T follicular helper cell (primary cell): ENCODE measurements around the gene TRPV4.
A peak's percentile ranks its signal among the peaks of the same experiment; 100 is the strongest.

Experiments
- DNase-seq: peaks from one replicate; pipeline ENCODE4 v3.0.0-alpha.2; 2020; ENCODE audit warnings: low read depth

Gene TRPV4

DNA sequence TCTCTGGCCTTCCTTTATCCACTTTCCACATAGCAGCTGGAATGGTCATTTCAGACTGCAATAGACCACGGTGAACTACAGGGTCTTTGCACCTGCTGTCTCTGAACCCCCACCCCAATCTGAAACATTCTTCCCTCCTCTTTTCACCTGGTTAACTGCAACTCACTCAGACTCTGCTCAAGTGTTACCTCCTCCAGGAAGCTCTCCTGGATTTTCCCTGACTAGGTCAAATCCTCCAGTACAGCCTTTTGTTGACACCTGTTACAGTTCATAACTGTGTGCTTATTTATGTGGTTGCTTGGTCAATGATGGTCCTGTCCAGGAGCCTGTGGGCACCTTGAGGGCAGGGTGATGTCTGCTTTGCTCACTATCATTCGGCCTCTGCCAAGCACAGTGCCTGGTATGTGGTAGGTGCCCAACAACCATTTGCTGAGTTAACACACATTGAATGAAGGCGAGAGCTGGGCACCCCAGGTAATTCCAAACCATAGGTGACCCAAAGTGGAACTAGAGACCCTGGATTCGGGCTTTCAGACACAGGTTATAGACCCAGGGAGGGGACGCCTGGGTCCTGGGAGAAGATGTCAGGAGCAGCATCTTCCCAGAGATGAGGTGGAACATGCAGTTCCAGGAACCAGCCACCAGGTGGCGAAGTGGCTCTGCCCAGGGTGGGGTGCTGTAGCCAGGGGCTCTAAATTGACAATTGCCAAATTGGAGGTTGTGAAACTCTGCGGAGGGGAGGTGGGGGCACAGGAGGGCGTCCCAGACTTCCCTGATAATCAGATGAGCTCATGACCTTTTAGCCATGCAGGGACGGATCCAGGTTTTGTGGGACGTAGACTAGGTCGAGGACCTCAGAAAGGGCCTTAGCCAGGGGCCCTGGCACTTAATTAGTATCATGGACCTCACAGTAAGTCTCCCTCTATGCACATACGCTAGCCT is 28.1 kb downstream of the TRPV4 start:
- peak; percentile 58 for DNase-seq

GRCh38 chr12:109803678-109804077 is 29.5 kb downstream of the TRPV4 start:
- DNase-seq: no peak

DNA sequence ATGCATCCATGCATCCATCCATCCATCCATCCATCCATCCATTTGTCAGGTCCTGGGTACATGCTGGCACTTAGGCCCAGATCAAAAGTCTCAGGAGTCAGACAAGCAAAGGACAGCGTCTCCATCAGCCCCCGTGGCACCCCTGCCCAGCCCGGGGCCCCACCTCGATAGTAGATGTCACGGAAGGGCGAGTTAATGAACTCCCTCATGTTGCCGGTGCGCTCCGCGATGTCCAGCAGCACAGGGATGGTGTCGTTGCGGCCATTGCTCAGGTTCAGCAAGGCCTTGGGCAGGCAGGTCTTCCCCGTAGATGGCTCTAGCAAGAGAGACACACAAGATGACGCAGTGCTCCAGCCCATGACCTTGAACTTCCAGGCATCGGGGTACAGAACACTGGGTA is 30.4 kb downstream of the TRPV4 start:
- DNase-seq: no peak

DNA sequence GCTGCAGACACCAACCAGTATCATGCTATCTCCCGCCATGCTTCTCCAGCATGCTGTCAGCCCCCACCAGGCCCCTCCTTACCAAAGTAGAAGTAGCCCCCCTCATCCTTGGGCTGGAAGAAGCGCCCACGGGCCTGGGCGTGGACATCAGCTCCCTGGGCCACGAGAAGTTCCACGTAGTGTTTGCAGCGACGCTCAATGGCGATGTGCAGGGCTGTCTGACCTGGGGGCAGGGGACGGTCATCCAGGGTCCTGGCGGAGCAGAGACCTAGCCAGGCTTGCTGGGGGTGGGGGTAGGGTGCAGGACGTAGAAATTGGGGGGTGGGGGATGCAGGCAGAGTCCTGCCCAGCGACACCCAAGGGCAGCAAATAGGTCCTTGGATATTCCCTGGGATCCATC is 32.7 kb downstream of the TRPV4 start:
- no peak for DNase-seq

DNA sequence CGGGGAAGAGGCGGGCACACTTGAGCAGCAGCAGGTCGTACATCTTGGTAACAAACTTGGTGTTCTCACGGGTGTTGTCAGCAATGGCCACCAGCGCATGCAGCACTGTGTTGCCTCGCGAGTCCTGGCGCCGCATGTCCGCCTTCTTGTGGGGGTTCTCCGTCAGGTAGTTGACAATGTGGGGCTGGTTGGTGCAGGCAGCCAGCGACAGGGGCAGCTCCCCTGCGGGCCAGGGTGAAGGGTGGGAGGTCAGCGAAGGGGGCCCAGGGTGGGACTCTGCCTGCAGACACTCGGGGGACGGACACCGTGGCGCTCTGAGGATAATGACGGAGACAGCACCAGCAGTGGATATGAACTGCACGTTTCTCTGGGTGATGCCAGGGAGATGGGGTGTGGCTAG is 34.5 kb downstream of the TRPV4 start:
- no peak for DNase-seq

DNA sequence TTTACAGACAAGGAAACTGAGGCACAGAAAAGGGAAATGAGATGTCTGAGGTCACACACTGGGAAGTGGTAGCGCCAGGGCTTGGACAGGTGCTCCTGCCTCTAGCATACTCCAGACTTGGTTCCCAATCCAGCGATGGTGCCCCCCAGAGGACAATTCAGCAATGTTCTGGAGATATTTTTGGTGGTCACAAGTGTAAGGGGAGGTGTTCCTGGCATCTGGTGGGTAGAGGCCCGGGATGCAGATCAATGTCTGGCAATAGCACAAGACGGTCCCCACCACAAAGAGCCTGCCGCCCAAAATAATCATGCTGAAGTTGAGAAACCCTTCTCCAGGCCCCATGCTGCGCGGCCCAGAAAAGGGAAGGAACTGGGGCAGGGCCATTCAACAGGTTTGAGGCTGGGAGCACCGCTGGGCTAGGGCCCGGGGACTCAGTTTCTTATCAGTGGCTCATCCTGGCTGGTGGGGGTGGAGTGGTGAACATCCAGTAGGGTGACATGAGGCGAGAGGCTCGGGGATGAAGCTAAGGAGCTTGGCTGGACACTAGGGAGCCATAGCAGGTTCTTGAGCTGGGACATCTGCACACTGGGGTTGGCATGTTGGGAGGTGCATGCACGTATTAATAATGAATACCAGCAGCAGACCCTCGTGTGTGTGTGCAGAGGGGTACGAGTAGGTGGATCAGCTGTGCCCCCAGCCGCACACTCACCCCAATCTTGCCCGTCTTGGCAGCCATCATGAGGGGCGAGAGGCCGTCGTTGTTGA is 35.1 kb downstream of the TRPV4 start:
- DNase-seq: no peak

GRCh38 chr12:109796057-109796456 is 37.1 kb downstream of the TRPV4 start:
- DNase-seq: no peak

DNA sequence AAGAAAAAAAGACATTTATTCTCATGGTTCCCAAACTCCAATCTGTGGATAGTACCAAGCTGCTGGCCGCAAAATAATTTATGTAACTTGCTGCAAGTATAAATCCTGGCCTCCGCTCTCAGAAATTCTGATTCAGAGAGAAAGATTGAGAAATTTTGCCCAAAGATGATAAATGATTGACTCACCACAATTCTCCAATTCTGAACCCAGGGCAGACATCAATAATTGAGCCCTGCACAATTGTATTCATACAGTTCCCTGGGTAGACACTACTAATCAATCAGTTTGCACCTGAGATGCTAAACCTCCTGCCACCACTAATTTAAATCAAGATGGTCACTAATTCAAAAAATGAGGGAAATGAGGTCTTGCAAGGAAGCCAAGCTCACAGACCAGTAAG is 38.2 kb downstream of the TRPV4 start:
- DNase-seq: no peak

- DNase-seq: no peak
Observed at GRCh38 chr12:109793826-109794501, 39.2 kb downstream of the TRPV4 start.

- DNase-seq: no peak
Observed at GRCh38 chr12:109793411-109793810, 39.8 kb downstream of the TRPV4 start.

- DNase-seq: no peak
Observed at GRCh38 chr12:109792992-109793391, 40.2 kb downstream of the TRPV4 start.

DNA sequence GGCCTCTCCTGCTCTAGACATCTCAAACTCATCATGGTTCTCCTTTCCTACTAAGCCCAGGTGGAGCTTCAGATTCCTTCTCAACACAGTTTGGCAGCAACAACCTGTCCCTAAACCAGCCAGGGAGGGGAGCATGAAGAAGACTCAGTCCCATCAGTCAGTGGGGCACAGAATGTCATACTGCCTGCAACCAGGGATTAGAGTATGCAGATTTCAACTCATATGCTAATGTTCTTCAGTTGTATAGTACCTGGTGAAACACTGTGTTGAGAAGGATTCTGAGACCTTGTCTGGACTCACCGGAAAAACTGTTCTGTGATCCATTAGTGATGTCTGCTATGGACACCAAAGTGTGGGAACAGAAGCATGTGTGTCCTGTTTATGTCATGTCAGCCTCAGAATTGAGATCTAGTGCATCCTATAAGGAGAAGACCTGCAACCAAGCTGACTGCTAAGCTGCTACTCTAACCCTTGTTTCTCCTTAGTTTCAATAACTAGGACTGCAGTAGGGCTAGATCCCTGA is 43.6 kb downstream of the TRPV4 start:
- DNase-seq: no peak

DNA sequence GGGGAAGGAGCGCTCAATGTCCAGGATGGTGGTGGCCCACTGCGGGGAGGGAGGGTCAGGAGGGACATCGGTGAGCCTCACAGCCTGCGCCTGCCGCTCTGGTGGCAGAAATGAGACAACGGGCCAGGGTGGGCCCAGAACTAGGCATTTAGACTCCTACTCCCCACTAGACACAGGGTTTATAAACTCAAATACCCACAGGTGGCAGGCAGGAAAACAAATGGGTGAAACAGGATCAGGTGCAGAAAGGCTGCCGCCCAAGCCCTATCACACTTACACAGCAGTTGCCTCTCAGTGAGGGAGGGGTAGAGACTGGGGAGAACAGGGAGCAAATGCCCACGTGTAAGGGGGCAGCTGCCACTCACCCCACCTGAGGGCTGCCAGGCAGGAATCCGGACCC is 46.4 kb downstream of the TRPV4 start:
- no peak for DNase-seq

GRCh38 chr12:109785854-109786253 is 47.3 kb downstream of the TRPV4 start:
- no peak for DNase-seq

- DNase-seq: no peak
Observed at GRCh38 chr12:109783965-109784244, 49.3 kb downstream of the TRPV4 start.

DNA sequence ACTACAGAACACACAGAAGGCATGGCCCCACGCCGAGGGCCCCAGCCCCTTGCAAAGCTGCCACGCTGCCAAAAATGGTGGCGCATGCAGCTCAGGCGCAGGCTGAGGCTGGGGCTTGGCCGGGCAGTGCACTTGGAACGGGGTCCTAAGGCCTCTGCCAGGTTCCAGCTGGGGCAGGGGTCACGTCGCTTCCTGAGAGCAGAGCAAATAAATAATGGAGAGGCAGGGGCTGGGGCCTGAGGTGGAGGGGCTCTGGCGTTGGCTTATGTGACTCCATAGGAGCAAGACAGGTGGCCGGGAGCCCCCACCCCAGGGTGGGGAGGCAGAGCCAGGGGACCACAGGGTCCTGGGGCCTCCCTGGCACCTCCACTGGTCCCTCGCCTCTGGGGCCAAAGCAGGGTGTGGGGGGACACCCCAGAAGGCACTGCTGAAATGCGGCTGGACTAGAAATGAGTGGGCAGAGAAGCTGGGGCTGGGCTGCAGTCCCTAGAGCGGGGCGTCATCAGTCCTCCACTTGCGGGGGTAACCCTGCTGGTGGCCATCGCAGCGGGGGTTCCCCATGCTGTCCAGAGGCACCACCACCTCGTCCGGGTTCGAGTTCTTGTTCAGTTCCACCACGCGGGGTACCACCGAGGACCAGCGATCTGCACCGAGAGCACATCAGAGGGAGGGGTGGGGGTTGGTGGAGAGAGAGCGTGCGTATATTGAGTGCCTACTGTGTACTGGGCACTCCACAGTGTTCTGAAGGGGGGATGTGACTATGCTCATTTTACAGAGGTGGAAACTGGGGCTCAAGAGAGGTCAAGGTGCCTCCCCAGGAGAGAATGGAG is 49.8 kb downstream of the TRPV4 start:
- DNase-seq: no peak

DNA sequence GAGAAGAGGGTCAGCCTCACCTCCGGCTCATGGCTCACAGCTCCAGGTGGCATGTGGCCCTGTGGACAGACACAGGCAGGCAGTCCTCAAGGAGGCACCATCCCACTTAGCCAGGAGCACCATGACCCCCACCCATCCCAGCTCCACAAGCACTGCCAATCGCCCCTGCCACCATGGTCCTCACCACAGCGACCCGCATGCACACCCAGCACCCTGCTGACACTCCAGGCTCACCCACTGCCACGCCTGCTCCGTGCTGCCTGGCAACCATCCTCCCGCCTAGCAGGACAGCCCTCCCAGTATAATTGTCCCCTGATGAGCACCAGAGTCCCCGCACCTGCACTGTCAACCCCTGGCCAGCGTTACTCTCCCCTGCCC is 50.9 kb downstream of the TRPV4 start:
- DNase-seq: no peak

- DNase-seq: no peak
Observed at GRCh38 chr12:109781668-109782325, 51.4 kb downstream of the TRPV4 start.

GRCh38 chr12:109779382-109779781 is 53.8 kb downstream of the TRPV4 start:
- DNase-seq: no peak

DNA sequence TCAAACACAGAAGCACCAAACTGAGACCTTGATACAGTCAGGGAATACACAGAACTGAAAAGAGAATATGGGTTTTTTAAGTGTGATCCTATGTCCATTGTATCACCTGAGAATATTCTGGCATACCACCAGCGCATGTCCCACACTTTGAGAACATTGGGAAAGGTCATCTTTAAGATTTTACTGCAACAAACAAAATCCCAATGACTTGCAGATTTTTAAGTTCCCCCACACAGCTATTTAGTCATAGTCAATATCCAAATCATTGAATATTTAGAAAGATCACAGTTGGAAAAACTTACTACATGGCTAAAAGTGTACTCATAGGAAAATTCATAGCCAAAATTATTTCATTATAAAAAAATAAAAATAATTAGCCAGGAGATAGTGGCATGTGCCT is 54.5 kb downstream of the TRPV4 start:
- no peak for DNase-seq

DNA sequence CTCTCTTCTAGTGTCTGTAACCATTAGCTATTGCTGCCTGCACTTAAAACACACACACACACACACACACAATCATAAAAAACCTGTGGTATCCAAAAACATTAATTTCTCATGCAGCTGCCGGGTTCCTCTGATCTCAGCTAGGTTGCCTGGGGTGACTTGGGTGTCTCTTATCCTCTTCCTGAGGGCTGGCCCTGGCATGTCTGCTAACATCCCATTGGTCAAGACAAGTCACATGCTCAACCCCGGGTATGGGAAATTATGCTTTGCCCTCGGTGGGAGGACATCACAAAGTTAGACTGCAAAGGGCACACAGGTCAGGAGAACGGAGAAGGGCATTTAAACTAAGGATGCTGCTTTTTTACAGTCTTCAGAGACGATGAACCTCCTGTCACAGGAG is 55.7 kb downstream of the TRPV4 start:
- peak; percentile 8 for DNase-seq
